Epithelial cell of esophagus (primary cell): Measurements from ENCODE around the gene AOC1.

Experiments used
- DNase-seq: peaks from one replicate; pipeline ENCODE4 v3.0.0; 2010; ENCODE audit warnings: low read depth
- H3K4me3 ChIP-seq: 2 replicates; pipeline ENCODE4 v1.5.1; 2011; ENCODE audit warnings: mild to moderate bottlenecking, low read length, control low read depth
- CTCF ChIP-seq: IDR thresholded peaks from 2 replicates; pipeline ENCODE4 v1.5.1; 2011; ENCODE audit warnings: low read depth, mild to moderate bottlenecking, low read length, control low read depth, inconsistent platforms; ENCODE audit not compliant: insufficient read depth; ENCODE audit errors: missing control alignments

AOC1 gene

GRCh38 chr7:150910996-150911422 lies 58.7 kb downstream of the AOC1 start:
- TF ChIP-seq CTCF, result no peak
- DNase-seq, result no peak

More at GRCh38 chr7:150910996-150911422, 58.7 kb downstream of the AOC1 start:
- no peak overlapping the region for H3K4me3 ChIP-seq
